K562 (cell line): ENCODE results near the gene GALNT9. TPM values are rescaled to one million over a fixed set of nuclear protein-coding genes. Genes with fewer than 3 reads are reported as not detected.

Experiments used
- ARID3B ChIP-seq: fragments of 250-450 bp; sonication (Bioruptor Pico); IDR thresholded peaks from 2 replicates; pipeline ENCODE4 v1.4.0; 2020; ENCODE audit warnings: borderline replicate concordance
- BRF1 ChIP-seq: IDR thresholded peaks from 3 replicates; pipeline ENCODE4 v1.6.1; 2011; ENCODE audit warnings: borderline replicate concordance, mild to moderate bottlenecking; ENCODE audit not compliant: insufficient read length; ENCODE audit errors: extremely low read depth
- CTCF ChIP-seq, 3 experiments: IDR thresholded peaks in 2 of 3; conservative IDR thresholded peaks in 1 of 3; 2 replicates each; pipeline ENCODE4 v1.5.1; 2011 to 2012; ENCODE audit warnings: low read length in 3 of 3, mild to moderate bottlenecking in 3 of 3, control low read depth in 2 of 3, improper control_type of control experiment in 1 of 3, inconsistent platforms in 1 of 3, low read depth in 1 of 3, mixed read lengths in 1 of 3, moderate library complexity in 1 of 3; ENCODE audit not compliant: insufficient read depth in 2 of 3
- DEAF1 ChIP-seq: fragments of 450-650 bp; formaldehyde crosslinking; IDR thresholded peaks from 2 replicates; pipeline ENCODE4 v1.4.0; 2020; ENCODE audit warnings: mild to moderate bottlenecking, moderate library complexity
- HDGF ChIP-seq: fragments of 450-650 bp; IDR thresholded peaks from 2 replicates; pipeline ENCODE4 v1.6.1; 2016
- KDM1A ChIP-seq, 2 experiments: fragments of 450-650 bp; IDR thresholded peaks; 2 replicates each; pipeline ENCODE4 v1.6.1; 2016; ENCODE audit warnings: mild to moderate bottlenecking in 2 of 2
- REST ChIP-seq, 2 experiments: fragments of 450-650 bp; formaldehyde crosslinking in 1 of 2; IDR thresholded peaks; 2 replicates each; pipeline versions ENCODE4 v1.4.0 to v1.6.1; 2014 to 2020; ENCODE audit warnings: mild to moderate bottlenecking in 2 of 2, borderline replicate concordance in 1 of 2, low read depth in 1 of 2
- RNF2 ChIP-seq: sonication (generic); IDR thresholded peaks from 2 replicates; pipeline ENCODE4 v1.6.1; 2016
- ZNF316 ChIP-seq: fragments of 450-650 bp; IDR thresholded peaks from 2 replicates; pipeline ENCODE4 v1.6.1; 2016
- polyA plus RNA-seq, 8 experiments: library from polyadenylated mRNA; depleted of rRNA in 4 of 8; stranded (reverse) in 5 of 8; unstranded in 3 of 8; fragments of >200 nt; fragmentation: Nextera tagmentation in 2 of 8; fragmentation: Illumina TruSeq in 1 of 8; extraction: Ambion mirVana in 2 of 8; extraction: Trizol in 1 of 8; gene quantifications; 2 replicates each; pipeline versions ENCODE4 v1.2.1 to v1.2.3, GENCODE V29; 2011 to 2014; ENCODE audit warnings: inconsistent platforms in 1 of 8, missing spikeins in 1 of 8
- total RNA-seq, 7 experiments: library from RNA; depleted of rRNA in 6 of 7; stranded (reverse); fragments of >200 nt in 6 of 7; fragmentation: Illumina TruSeq in 2 of 7; extraction: Trizol in 2 of 7; gene quantifications; 2 replicates each; pipeline versions ENCODE4 v1.2.1 to v1.2.3, GENCODE V29; 2011 to 2021; ENCODE audit warnings: low replicate concordance in 1 of 7

Gene GALNT9
- total and polyA plus RNA-seq, 9 of the 15 experiments (the other 6 are each of a cell fraction or from before 2014, with no cell fraction given) = not detected

- TF ChIP-seq ARID3B (CRISPR knock-in tag) = no peak
- TF ChIP-seq ZNF316 = no peak
- 0 out of 2 replicates have a peak, but pooled peaks have one; percentile 19 for TF ChIP-seq DEAF1 (CRISPR knock-in tag)
- TF ChIP-seq CTCF (IDR thresholded peaks at IDR 0.05 in 2 of 3, conservative IDR thresholded peaks at IDR 0.05 in 1 of 3; ENCODE audit: insufficient read depth in 2 of 3, low read depth in 1 of 3, low read length in 3 of 3) = peak; percentile 82 to 90 (median 89)
- no peak for TF ChIP-seq RNF2
- TF ChIP-seq BRF1 = no peak
- TF ChIP-seq HDGF = no peak
- peak; percentile 58; the same call in 1 of the 2 replicates for TF ChIP-seq REST (IDR thresholded peaks at IDR 0.05; ENCODE audit: borderline replicate concordance)
- TF ChIP-seq REST (CRISPR knock-in tag; IDR thresholded peaks at IDR 0.05; ENCODE audit: low read depth) = no peak
- no peak for TF ChIP-seq KDM1A (IDR thresholded peaks at IDR 0.05)
Observed at GRCh38 chr12:132153501-132154340, 175.7 kb downstream of the GALNT9 start (continued).
